GM10248 (cell line): ENCODE results near the gene OR4C45.
"Not testable (repeated sequence)": the region's sequence is repeated elsewhere in the genome, so short reads cannot be mapped to it uniquely, and the experiment has no call there.

Experiments used
- CTCF ChIA-PET: fragments of 300-600 bp; sonication (Branson Sonifier 250); formaldehyde crosslinking; extraction: SDS; loops from one replicate; lab custom pipeline; 2021; ENCODE audit warnings: antibody characterized with exemption; lab: Yijun Ruan, JAX
- POLR2A ChIA-PET: fragments of 350-650 bp; sonication (Branson Sonifier 250); formaldehyde crosslinking; extraction: SDS; loops from one replicate; lab custom pipeline; 2020; ENCODE audit warnings: antibody characterized with exemption; lab: Yijun Ruan, JAX
- DNase-seq: peaks from one replicate; pipeline ENCODE4 v3.0.0; 2012; ENCODE audit errors: extremely low spot score
- CTCF ChIP-seq: IDR thresholded peaks from 2 replicates; pipeline ENCODE4 v1.5.1; 2012; ENCODE audit warnings: mild to moderate bottlenecking, low read depth; ENCODE audit errors: extremely low read depth, missing control alignments, control extremely low read depth

Gene OR4C45

GRCh38 chr11:50078001-50078400, 45.3 kb downstream of the OR4C45 start:
- CTCF ChIA-PET: no interaction called here
- POLR2A ChIA-PET: no interaction called here
- TF ChIP-seq CTCF: no peak
- DNase-seq: no peak

- CTCF ChIA-PET, POLR2A ChIA-PET, DNase-seq: not testable (repeated sequence)
These were observed 46.3 kb downstream of the OR4C45 start for GRCh38 chr11:50078946-50079345.

- POLR2A ChIA-PET: no interaction called here
- DNase-seq: no peak
- CTCF ChIA-PET: no interaction called here
- TF ChIP-seq CTCF: no peak
These were observed 47.6 kb downstream of the OR4C45 start for GRCh38 chr11:50080256-50080655.
